ENCODE data around the gene AAK1. TPM values are rescaled to one million over a fixed set of nuclear protein-coding genes. Genes with fewer than 3 reads are reported as not detected.

AAK1 gene
- total and polyA plus RNA-seq, 2 of the 13 experiments (the other 11 are each of a cell fraction or from before 2014, with no cell fraction given) = 9.8 to 10.3 TPM

DNA sequence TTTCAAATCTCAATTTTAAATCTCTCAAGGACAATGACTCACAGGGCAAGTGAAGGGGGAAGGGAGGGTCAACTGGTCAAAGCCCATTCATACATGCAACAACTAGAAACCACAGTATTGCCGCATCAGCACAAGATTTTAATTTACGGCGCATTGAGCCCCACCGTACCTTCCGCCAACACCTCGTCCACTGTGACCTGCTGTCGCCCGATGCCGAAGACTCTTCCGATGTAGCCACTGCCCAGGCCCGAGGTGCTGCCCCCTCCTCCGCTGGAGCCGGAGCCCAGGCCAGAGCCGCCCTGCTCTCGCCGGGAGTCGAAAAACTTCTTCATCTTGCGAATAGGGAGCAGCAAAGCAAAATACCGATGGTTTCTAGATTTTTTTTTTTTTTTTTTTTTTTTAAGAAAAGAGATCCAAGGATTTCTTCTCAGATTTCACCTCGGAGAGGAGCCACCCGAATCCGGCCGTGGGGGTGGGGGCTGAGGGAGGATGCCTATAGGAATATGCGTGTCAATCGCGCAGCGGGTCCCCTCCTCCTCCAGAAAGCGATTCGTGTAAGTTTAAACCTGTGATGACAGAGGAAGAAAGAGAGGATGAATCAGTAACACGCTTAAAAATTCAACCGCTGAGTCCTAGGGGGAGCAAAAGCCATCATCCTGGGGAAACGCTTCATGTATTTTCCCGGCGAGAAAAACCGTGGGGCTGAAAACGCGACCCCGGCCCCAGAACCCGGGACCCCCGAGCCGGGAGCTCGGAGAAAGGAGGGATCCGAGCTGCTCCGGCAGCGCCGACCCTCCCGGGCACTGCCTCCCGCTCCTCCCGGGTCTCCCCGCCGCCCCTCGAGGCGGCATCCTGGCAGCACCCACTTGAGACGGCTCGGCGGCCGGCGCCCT lies 584 bp downstream of the AAK1 start (continued):
- TF ChIP-seq, protein P1, sequence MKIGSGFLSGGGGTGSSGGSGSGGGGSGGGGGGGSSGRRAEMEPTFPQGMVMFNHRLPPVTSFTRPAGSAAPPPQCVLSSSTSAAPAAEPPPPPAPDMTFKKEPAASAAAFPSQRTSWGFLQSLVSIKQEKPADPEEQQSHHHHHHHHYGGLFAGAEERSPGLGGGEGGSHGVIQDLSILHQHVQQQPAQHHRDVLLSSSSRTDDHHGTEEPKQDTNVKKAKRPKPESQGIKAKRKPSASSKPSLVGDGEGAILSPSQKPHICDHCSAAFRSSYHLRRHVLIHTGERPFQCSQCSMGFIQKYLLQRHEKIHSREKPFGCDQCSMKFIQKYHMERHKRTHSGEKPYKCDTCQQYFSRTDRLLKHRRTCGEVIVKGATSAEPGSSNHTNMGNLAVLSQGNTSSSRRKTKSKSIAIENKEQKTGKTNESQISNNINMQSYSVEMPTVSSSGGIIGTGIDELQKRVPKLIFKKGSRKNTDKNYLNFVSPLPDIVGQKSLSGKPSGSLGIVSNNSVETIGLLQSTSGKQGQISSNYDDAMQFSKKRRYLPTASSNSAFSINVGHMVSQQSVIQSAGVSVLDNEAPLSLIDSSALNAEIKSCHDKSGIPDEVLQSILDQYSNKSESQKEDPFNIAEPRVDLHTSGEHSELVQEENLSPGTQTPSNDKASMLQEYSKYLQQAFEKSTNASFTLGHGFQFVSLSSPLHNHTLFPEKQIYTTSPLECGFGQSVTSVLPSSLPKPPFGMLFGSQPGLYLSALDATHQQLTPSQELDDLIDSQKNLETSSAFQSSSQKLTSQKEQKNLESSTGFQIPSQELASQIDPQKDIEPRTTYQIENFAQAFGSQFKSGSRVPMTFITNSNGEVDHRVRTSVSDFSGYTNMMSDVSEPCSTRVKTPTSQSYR (CRISPR knock-in tag; IDR thresholded peaks at IDR 0.05; ENCODE audit: borderline replicate concordance) = peak; percentile 94
- TF ChIP-seq KLF6 (CRISPR knock-in tag; IDR thresholded peaks at IDR 0.05) (0 out of 2 replicates have a peak, but pooled peaks have one; percentile 58), ETV6 (CRISPR knock-in tag; conservative IDR thresholded peaks at IDR 0.05) (no peak)
- TF ChIP-seq, protein P2, sequence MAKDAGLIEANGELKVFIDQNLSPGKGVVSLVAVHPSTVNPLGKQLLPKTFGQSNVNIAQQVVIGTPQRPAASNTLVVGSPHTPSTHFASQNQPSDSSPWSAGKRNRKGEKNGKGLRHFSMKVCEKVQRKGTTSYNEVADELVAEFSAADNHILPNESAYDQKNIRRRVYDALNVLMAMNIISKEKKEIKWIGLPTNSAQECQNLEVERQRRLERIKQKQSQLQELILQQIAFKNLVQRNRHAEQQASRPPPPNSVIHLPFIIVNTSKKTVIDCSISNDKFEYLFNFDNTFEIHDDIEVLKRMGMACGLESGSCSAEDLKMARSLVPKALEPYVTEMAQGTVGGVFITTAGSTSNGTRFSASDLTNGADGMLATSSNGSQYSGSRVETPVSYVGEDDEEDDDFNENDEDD (CRISPR knock-in tag; IDR thresholded peaks at IDR 0.05; ENCODE audit: borderline replicate concordance) = no peak

GRCh38 chr2:69641887-69642708 lies 1.4 kb downstream of the AAK1 start:
- Histone ChIP-seq H2AFZ (ENCODE audit: low read length) (peak overlapping the region; percentile 40), H3K4me3 (replicated peaks in 1 of 3; ENCODE audit: insufficient read depth in 1 of 3, low read depth in 2 of 3, low read length in 3 of 3) (peak overlapping the region; percentile 78 to 94 (median 88)), H3K27ac (ENCODE audit: extremely low read length, insufficient read depth, low read length) (peak overlapping the region; percentile 92), H3K9ac (ENCODE audit: insufficient read depth, low read depth, low read length) (peak overlapping the region; percentile 91), H3K79me2 (ENCODE audit: insufficient read depth, low read length) (peaks cover 47% of the 10 kb centered on the region), H3K27me3 (ENCODE audit: control insufficient read depth in 1 of 2, insufficient read depth in 2 of 2, low read length in 2 of 2) (peaks cover 0 to 3% of the 10 kb centered on the region in 2 experiments; a peak in 1 of 5 replicates), H4K20me1 (ENCODE audit: insufficient read depth, low read length) (no peaks in the 10 kb centered on the region), H3K4me2 (ENCODE audit: low read depth, low read length) (peak overlapping the region; percentile 95), H3K36me3 (replicated peaks in 1 of 2; ENCODE audit: control insufficient read depth in 1 of 2, insufficient read depth in 2 of 2, low read length in 2 of 2) (no peaks in the 10 kb centered on the region), H3K4me1 (ENCODE audit: insufficient read depth, low read length) (peaks cover 55% of the 10 kb centered on the region), H3K9me3 (ENCODE audit: low read length) (no peaks in the 10 kb centered on the region)
- 43% methylated on average over 12 of the region's 12 CpGs for WGBS (ENCODE audit: low lambda C conversion rate)
- BruUV-seq (replicated peaks) = TSS peak; percentile 57
- in situ Hi-C loops (cut with HindIII; ENCODE audit: extremely low pct_ligation_motif_present, low pct_unique_long_range_greater_than_20kb) = no loop called here
- intact Hi-C loops (cut with micrococcal nuclease; ENCODE audit: unreplicated experiment) = loop anchor here (5.0 kb wide), 3 partner anchors 70 to 185 kb away; partner anchors contain the start of gene GMCL1
- ATAC-seq (no peak), FAIRE-seq (no peak), DNase-seq (ENCODE audit: low spot score) (no peak)
- ChIA-PET CTCF (ENCODE audit: low intra/inter-chr PET ratio, low total read pairs) (no interaction called here), POLR2A (no interaction called here)
- TF ChIP-seq ZNF503 (CRISPR knock-in tag; IDR thresholded peaks at IDR 0.05) (peak; percentile 13; the same call in 1 of the 2 replicates), ZNF264 (CRISPR knock-in tag; IDR thresholded peaks at IDR 0.05) (peak; percentile 75; the same call in 1 of the 2 replicates), SNAI1 (CRISPR knock-in tag; IDR thresholded peaks at IDR 0.05; ENCODE audit: borderline replicate concordance) (peak; percentile 76; the same call in 1 of the 2 replicates), RFXAP (CRISPR knock-in tag; IDR thresholded peaks at IDR 0.05; ENCODE audit: borderline replicate concordance) (0 out of 2 replicates have a peak, but pooled peaks have one; percentile 22)
